DMS 273 (cell line): ENCODE results near the gene BIK.

Experiments used
- DNase-seq: peaks from one replicate; lab custom pipeline; 2025; ENCODE audit not compliant: unreplicated experiment; lab: John Stamatoyannopoulos, UW

The BIK gene

GRCh38 chr22:43110444-43110926 lies at the start of gene BIK:
Gene BIK (plus strand): TSS chr22:43110750. CDS start chr22:43124023, 13,273 bp downstream.
- peak; percentile 62 for DNase-seq

- DNase-seq, result no peak
Measured at GRCh38 chr22:43066134-43066533, 44.4 kb upstream of the BIK start.

GRCh38 chr22:43066844-43067385 lies 43.6 kb upstream of the BIK start:
- no peak for DNase-seq

DNA sequence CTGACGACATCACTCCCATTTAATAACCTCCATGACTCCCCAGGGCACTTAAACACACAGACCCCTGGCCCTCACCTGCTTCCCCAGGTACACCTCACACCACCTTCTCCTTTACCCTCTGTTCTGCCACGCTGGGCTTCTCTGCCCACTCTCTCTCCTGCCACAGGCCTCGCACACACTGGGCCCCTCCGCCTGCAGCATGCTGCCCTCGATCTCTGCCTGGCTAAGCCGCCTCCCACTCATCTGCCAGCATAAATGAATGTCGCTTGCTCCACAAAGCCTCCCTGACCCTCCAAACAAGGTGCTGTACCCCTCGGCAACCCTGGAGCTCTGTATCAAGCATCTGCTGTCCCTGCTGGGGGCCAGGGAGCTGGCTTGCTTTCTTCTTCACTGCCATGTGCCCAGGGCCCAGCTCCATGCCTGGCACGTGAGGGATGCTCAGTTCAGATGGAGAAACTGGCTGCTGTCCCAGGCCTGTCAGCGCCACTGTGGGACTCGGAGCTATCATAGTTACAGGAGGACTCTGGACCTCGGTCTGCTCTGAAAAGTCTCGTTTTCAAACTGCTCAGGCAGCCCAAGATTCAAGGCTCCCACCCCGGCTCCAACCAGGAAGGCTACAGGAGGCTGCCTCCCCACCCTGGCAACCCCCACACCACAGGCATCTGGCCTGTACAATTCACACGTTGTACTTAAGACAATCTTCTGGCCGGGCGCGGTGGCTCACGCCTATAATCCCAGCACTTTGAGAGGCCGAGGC lies 33.3 kb upstream of the BIK start:
- peak; percentile 73 for DNase-seq

GRCh38 chr22:43078522-43078921 lies 32.0 kb upstream of the BIK start:
- DNase-seq, result no peak

DNA sequence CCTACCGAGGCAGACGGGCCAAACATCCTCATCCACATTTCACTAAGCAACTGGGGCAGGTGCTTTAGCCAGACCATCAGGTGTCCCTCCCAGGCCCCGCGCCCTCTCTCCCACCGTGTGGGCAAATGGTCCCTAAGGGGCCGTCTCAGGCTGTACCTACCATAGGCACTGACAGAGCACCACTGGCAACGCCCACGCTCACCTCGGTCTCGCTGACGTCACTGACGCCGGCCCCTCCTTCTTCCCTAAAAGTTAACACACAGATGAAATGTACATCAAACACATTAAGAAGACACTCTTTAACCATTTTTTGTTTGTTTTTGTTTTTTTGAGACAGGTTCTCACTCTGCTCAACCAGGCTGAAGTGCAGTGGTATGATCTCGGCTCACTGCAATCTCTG lies 30.8 kb upstream of the BIK start:
- DNase-seq, result no peak

DNA sequence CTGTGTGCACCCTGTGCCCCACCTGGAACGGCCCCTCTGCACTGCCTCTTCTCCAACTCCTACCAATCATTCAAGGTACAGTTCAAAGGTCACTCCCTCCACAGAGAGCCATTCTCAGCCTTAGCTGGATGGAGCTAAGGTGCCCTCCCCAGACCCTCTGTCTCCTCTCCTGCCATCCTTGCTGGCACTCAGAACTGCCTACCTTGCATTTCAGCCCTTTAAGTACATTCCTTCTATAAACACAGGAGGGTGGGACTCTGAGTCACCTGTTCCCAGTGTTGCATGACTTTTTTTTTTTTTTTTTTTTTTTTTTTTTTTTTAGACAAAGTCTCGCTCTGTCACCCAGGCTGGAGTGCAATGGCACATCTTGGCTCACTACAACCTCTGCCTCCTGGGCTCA lies 29.9 kb upstream of the BIK start:
- no peak for DNase-seq

DNA sequence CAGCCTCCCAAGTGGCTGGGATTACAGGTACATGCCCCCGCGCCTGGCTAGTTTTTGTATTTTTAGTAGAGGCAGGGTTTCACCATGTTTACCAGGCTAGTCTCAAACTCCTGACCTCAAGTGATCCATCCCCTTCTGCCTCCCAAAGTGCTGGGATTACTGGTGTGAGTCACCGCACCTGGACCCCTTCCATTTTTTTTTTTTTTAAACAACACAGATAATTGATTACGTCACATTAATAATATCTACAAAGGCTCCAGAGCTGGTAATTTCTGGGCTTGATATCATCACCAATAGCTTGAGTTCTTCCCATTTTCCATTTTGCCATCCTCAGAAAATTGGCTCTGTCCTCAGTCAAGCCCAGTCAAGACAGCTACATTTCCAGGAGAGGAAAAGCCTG lies 28.6 kb upstream of the BIK start:
- DNase-seq, result no peak

DNA sequence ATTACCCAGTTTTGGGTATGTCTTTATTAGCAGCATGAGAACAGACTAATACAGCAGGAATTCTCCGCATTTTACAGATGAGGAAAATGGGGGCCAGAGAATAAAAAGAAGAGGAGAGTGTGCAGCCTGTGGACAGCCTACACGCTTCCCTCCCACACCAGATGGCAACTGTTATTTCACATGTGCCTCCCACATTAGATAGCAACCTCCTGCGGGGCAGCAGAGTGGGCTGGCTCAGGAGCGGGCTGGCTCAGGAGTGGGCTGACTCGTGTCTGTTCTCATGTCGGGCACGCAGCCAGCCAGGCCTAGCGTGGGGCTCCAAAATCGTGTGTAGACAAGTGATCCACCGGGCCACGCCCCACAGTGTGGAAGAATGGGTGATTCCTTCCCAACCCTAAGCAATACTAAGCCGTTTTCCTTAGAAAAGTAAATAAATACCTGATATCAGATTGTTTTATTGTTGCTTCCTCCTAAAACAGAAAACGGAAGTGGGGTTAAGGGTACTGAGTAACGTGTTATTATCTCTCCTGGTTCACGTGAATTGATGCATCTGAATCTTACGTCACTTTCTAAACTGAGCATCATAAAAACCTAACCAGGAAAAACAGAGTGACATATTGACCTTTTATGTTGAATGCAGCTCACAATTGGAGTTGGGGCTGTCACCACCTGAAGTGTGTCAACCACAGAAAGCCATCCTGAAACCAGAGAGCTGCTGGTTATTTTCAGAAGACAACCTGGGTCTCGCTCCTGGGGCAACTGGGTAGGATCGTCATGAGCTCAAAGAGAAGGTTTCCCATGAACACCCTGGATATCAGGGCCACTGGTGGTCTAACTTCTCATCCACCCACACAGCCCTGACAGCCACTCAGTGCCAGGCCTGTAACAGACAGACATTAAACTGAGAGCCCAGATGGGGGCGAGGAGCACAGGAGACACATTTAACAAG lies 24.6 kb upstream of the BIK start:
- DNase-seq, result no peak

GRCh38 chr22:43088627-43088983 lies 21.9 kb upstream of the BIK start:
- no peak for DNase-seq

GRCh38 chr22:43088984-43089717 lies 21.4 kb upstream of the BIK start, which contains the start of gene TTLL1:
Gene TTLL1 (minus strand): TSS chr22:43089391. CDS start chr22:43075586, 13,805 bp downstream.
- peak; percentile 91 for DNase-seq

DNA sequence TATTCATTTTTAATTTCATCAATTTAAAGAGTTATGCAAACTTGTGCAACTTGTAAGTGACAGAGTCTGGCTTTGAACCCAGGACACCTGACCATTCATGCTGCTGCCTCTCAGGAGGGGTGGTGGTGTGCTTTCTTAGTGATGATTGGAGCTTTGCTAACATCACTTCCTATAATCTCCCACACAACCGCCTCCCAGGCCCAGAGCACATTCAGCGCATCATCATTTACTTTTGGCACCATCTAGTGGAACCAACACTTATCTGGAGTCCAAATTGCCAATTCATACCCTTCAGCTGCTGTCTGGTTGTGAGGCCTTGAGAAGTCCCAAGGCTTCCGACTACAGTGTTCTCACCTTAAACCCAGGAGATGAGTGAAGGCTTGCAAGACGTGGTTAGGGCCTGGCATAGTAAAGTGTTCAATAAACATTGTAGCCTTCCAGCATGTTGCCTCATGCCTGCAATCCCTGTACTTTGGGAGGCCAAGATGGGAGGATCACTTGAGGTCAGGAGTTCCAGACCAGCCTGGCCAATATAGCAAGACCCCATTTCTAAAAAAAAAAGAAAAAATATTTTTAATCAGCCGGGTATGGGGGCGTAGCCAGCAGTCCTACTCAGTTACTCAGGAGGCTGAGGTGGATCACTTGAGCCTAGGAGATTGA lies 20.3 kb upstream of the BIK start:
- DNase-seq, result peak; percentile 86

GRCh38 chr22:43092085-43092484 lies 18.5 kb upstream of the BIK start:
- no peak for DNase-seq

- peak; percentile 39 for DNase-seq
Measured at GRCh38 chr22:43094085-43094484, 16.5 kb upstream of the BIK start.

DNA sequence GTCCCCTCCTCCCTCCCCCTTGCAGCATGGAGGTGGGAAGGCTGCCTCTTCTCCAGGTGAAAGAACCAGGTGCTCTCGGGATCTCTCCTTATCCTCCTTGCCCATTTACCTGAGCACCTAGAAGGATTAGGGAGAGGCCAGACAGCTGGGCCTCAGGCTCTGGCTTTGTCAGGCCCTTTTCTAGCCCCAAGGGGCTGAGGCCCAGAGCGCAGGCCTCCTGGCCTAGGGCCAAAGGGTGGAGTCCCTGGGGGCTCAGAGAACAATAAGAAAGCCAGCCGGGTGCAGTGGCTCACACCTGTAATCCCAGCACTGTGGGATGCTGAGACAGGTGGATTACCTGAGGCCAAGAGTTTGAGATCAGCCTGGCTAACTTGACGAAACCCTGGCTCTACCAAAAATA lies 16.0 kb upstream of the BIK start:
- no peak for DNase-seq

DNA sequence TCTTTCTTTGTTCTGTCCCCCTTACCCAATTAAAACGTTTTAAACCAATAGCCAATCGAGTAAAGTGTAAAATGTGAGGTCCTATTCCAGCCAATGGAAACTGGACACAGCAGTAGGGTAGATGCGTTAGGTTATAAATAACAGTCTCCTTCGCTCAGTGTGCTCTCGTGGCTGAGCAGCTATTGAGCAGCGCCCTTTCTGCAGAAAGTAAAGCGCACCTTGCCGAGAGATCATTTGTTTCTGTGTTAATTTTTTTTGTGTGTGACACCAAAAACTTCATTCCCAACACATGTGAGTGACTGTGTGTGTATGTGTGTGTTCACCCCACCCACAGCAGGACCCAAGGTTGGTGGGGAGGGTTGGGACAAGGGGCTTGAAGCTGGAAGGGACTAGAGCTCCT lies 14.1 kb upstream of the BIK start:
- no peak for DNase-seq

- DNase-seq, result no peak
Measured at GRCh38 chr22:43098356-43098755, 12.2 kb upstream of the BIK start.

GRCh38 chr22:43099095-43099494 lies 11.5 kb upstream of the BIK start:
- no peak for DNase-seq

- no peak for DNase-seq
Measured at GRCh38 chr22:43100225-43100624, 10.3 kb upstream of the BIK start.

GRCh38 chr22:43101306-43101705 lies 9.2 kb upstream of the BIK start:
- no peak for DNase-seq
